Activated CD8-positive, alpha-beta memory T cell treated with anti-CD3 and anti-CD28 coated beads for 48 hours (primary cell): ENCODE measurements around the gene LHX5.

ENCODE experiments used
- DNase-seq, 3 experiments: peaks; one replicate each; pipeline ENCODE4 v3.0.0-alpha.2; 2020; ENCODE audit warnings: low read depth in 2 of 3, low spot score in 2 of 3

The LHX5 gene

DNA sequence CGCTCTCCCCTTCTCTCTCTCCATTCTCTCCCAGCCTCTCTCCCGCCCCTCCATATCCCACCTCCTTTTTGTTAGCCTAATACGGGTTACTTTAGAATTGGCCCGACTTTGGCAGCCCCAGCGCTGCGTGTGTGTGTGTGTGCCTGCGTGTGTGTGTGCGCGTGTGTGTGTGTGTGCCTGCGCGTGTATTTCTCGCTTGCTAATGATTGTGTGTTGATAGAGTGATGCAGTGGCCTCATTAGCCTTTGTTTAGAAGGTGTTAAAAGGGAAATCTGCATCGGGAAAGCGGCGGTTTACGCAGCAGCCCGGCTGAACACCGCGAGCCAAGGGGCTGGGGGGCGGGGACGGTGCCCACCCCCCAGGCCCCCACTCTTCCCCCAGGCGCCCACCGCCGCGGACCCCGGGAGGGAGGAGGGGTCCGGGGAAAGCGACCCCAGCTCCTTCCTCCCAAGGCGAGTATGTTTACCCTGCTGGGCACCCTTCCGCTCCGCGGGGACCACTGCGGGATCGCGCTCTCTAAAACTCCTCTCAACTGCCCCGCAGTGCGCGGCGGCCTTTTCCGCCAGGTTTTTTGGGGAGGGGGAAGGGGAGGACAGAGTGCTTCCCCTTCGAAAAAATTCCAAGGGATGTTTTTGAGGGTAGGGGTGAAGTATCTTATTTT lies 6.8 kb upstream of the LHX5 start:
- DNase-seq: no peak

DNA sequence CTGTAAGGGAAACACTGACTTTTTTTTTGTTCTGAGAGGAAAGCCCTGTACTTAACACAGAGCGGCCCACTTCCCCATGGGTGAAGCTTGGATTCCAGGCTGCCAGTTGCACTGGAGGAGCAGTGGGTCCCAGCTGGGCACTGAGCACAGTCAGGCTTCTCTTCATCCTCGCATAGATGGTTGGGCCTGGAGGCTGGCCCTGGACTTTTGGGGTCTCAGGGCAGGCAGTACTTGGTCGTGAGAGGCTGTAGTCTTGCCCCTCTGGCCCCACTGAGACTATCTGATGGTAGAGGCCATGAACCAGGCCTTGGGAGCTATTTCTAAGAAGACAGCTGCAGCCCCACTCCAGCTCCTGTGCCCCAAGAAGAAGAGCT lies 6.2 kb upstream of the LHX5 start:
- DNase-seq: no peak

DNA sequence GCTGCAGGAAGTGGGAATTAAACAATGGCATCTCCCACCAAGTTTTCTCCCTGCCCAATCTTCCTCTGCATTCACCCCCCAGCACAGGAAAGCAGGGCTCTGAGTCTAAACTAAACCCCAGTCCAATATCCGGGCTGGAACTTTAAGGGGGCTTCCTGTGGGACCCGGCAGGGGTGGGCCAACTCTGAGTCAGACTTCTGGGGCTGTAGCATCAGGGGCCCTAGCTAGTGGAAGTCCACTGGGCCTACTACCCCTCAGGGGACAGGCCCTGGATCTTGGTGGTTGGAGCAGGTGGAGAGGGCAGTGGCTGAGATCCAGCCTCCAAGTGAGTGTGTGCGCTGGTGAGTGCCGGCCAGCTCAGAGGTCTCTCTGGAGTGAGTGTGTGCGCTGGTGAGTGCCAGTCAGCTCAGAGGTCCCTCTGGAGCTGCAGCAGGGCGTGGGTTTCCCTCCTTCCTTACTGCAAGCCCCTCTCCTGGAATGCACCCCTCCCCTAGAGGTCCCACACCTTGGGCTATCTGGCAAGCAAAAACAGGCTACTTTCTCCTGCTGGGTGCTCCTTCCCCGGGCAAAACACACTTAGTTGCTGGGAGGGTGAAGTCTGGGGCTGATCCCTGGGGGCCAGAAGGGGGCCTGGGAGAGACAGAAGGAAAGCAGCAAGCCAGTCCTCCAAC lies 5.6 kb upstream of the LHX5 start:
- DNase-seq: no peak

DNA sequence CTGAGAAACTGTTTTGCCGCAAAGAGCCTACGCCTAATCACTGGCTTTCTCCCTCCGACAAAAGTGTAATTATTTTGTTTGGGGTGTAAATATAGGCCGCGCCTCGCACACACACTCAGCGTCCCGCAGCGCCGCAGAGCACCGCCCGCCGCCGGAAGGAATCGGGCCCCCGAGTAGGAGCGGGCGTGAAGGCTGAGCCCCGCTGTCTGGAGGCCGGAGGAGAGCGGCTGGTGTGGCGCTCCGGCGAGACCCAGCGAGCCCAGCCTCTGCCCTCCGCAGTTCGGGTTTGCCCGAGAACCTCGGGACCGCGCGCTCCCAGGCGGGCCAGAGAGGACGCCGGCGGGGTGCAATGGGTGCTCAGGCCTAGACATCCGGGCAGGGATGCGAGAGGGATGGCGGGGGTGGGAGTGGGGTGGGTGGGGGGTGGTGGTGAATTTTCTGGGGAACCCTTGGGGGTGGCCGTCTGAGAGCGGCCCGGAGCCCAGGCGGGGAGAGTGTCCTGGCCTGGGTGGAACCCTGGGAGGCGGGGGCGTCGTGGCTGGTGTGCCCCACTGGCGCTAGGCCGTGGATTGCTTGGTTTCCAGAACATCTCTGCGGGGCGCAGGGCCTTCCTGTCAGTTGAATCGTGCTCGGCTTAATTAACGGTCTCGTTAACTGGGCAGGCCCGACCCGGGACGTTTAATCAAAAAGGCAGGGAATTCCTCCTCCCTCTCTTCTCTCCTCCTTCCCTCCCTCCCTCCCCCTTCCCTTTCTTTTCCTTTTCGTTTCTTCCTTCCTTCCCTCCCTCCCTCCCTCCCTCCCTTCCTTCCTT lies 4.7 kb upstream of the LHX5 start:
- no peak for DNase-seq

GRCh38 chr12:113475451-113476175 lies 3.9 kb upstream of the LHX5 start:
- DNase-seq: no peak

GRCh38 chr12:113474635-113475436 lies 3.2 kb upstream of the LHX5 start:
- no peak for DNase-seq

GRCh38 chr12:113473942-113474341 lies 2.3 kb upstream of the LHX5 start:
- no peak for DNase-seq

DNA sequence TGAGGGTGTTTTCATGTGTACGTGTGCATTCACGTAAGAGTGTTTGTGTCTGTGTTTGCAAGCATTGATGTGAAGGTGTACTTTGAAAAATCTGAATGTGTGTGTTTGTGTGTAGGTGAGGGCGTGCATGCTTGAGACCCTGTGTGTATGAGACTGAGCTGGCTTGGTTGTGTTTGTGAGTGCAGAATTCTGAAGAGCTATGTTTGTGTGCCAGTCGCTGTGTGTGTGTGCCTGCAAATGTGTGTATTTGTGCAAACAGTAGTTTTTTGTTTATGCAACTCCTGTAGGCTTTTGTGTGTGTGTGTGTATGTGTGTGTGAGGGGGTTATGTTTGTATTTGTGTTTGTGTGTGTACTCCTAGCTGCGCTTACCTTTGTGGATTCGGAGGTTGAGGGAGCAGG lies 1.7 kb upstream of the LHX5 start:
- no peak for DNase-seq

GRCh38 chr12:113472191-113473121 lies 785 bp upstream of the LHX5 start:
- no peak for DNase-seq

DNA sequence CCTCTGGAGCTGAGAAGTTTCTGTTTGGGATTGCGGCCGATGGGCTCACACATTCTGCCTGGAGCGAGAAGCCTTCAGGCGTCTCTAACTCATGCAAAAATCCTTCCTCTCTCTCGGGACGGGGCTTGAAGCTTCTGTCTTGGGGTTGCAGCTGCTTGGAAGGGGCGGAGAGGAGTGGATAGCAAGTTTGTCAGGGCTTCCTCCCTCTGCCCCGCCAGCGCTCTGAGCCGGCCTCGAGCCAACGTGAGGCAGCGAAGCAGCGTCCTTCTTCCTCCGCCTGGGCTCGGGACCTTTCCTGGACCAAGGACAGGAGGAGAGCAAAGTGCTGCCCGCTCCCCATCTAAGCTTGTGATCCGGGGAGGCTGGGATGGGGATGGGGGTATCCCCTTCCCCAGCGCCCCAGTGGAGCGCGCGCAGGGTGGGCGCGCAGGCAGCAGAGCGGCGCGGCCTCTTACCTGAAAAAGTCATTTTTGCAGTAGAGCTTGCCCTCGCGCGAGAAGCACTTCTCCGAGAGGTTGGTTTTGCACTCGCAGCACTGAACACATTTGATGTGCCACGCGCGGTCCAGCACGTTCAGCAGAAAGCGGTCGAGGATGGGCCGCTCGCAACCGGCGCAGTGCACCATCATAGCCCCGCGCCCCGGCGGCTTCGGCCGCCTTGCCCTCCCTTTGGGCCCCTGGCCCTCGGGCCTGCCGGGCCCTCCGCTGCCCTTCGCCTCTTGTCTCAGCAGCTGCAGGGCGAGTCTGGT lies 626 bp downstream of the LHX5 start:
- no peak for DNase-seq

GRCh38 chr12:113469949-113470743 lies 1.5 kb downstream of the LHX5 start:
- no peak for DNase-seq

GRCh38 chr12:113469224-113469948 lies 2.3 kb downstream of the LHX5 start:
- no peak for DNase-seq

DNA sequence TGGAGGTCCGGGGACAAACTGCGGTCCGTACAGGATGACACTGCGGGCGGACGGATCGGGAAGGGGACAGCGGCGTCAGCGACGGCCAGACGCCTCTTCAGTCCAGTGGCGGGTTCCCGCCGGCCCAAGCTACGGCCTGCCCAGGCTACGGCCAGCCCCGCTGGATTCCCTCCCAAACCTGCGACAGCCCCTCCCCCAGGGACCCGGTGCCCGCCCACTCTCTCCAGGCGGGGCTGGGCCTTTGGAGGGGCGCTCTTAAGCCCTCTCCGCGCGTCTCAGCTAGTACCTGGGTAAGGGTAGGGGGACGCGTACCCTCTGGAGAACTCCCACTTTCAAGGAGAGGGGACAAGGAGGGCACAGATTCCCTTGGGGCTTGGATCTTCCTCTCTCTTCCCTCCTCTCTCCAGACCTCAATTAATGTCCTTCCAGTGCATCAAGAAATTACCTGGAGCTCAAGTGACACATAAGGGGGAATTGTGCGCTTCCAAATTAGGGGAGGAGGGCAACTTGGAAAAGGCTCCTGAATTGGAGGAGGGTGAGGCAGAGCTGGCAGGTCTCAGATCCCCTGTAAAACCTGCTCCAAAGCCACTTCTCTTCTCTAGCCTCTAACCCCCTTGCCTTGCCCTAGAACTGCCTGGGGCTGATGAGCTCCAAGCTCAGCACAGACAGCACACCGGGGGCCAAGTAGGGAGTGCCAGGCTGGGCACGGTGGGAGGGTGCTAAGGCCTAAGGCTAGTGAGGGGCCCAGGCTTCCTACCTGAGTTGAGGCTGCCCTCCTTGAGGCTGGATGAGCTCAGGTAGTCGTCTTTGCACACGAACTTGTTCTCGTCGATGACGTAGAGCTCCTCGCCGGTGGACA lies 3.1 kb downstream of the LHX5 start:
- DNase-seq: no peak

DNA sequence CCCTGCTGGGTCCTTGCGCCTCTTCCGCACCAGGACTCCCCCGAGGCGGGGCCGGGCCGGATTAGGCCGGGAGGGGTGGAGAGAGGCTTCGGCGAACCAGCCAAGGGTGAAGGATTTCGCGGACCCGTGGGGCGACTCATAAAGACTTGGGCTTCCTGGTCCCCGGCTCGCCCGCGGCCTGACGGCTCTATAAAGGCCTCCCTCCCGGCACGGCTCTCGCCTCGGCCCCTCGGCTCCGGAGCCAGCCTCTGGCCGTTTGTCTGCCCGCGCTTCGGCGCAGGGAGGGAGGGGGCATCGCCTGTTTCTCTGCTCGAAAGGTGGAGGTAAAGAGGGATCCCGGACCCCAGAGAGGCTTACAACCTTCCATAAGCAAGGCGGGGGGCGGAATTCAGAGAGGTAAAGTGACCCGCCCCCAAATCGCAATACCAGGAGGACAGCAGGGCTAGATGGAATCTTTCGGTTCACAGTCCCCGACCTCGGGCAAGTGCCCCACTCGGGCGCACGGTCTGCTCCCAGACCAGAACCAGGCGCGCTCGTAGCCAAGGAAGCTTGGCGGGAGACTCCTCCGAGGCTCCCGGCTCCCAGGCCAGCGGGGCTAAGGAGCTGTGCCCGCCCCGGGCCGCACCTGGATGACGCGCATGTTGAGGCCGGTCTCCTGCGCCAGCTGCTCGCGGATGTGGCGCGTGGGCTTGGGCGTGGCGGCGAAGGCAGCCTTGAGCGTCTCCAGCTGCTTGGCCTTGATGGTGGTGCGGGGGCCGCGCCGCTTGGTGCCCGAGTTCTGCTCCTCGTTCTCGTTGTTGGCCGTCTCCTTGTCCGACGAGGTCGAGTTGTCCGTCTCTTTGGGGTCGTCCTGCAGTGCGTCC lies 3.9 kb downstream of the LHX5 start:
- DNase-seq: no peak

- DNase-seq: no peak
Measured at GRCh38 chr12:113467142-113467501, 4.5 kb downstream of the LHX5 start.
